SIG-M5 treated with dmso at 0.1 percent for 504 hours (cell line): ENCODE data around the gene DTX4.
"Not testable (repeated sequence)": the region's sequence is repeated elsewhere in the genome, so short reads cannot be mapped to it uniquely, and the experiment has no call there.

Experiments used
- DNase-seq: peaks from one replicate; lab custom pipeline; 2025; ENCODE audit not compliant: unreplicated experiment; lab: John Stamatoyannopoulos, UW

Gene DTX4

GRCh38 chr11:59171508-59172322, at the start of gene DTX4:
Gene DTX4 (plus strand): TSS chr11:59172132. CDS start chr11:59172596, 464 bp downstream.
- peak; percentile 87 for DNase-seq

- peak; percentile 50 for DNase-seq
Measured at GRCh38 chr11:59135648-59136461, 36.1 kb upstream of the DTX4 start.

GRCh38 chr11:59136551-59136950, 35.4 kb upstream of the DTX4 start:
- DNase-seq, result not testable (repeated sequence)

GRCh38 chr11:59137190-59137589, 34.7 kb upstream of the DTX4 start:
- no peak for DNase-seq

GRCh38 chr11:59138643-59139042, 33.3 kb upstream of the DTX4 start:
- no peak for DNase-seq

GRCh38 chr11:59141191-59141590, 30.7 kb upstream of the DTX4 start:
- no peak for DNase-seq

- DNase-seq, result no peak
Measured at GRCh38 chr11:59141673-59142460, 30.1 kb upstream of the DTX4 start.

GRCh38 chr11:59142530-59143507, 29.1 kb upstream of the DTX4 start, which contains the start of gene FAM111A:
Gene FAM111A (plus strand): TSS chr11:59142856. CDS start chr11:59148873, 6,017 bp downstream.
- DNase-seq, result peak; percentile 78

GRCh38 chr11:59144096-59144495, 27.8 kb upstream of the DTX4 start:
- no peak for DNase-seq

- DNase-seq, result peak; percentile 89
Measured at GRCh38 chr11:59144579-59145345, 27.2 kb upstream of the DTX4 start.

- DNase-seq, result peak; percentile 87
Measured at GRCh38 chr11:59145534-59145933, 26.4 kb upstream of the DTX4 start.

GRCh38 chr11:59151761-59152160, 20.2 kb upstream of the DTX4 start:
- DNase-seq, result no peak

GRCh38 chr11:59152312-59152951, 19.5 kb upstream of the DTX4 start:
- DNase-seq, result no peak

- no peak for DNase-seq
Measured at GRCh38 chr11:59154610-59155009, 17.3 kb upstream of the DTX4 start.

GRCh38 chr11:59157433-59157832, 14.5 kb upstream of the DTX4 start:
- no peak for DNase-seq

GRCh38 chr11:59158206-59159068, 13.5 kb upstream of the DTX4 start:
- peak; percentile 66 for DNase-seq

GRCh38 chr11:59164028-59164427, 7.9 kb upstream of the DTX4 start:
- no peak for DNase-seq
